CD4-positive, alpha-beta T cell (primary cell): Measurements from ENCODE around the gene QSER1. TPM values are rescaled to one million over a fixed set of nuclear protein-coding genes. Genes with fewer than 3 reads are reported as not detected.

Source experiments
- ATAC-seq: fragments of 200-7000 bp; cut with Tn5 transposase; one replicate; pipeline ENCODE4 v1.10.0; 2022; ENCODE audit warnings: mild to moderate bottlenecking; ENCODE audit not compliant: poor library complexity
- CTCF ChIA-PET: fragments of 350-600 bp; sonication (Branson Sonifier 250); formaldehyde crosslinking; loops from one replicate; lab custom pipeline; 2021; ENCODE audit warnings: antibody characterized with exemption, inconsistent platforms; lab: Charles Lee
- POLR2A ChIA-PET: fragments of 350-600 bp; sonication (Branson Sonifier 250); formaldehyde crosslinking; loops from one replicate; lab custom pipeline; 2021; ENCODE audit warnings: antibody characterized with exemption, inconsistent platforms; lab: Charles Lee
- DNase-seq, 14 experiments: peaks; one replicate each; pipeline ENCODE4 v3.0.0-alpha.2; 2013 to 2020; ENCODE audit warnings: mixed read lengths in 2 of 14
- H3K27ac ChIP-seq, 2 donors: one replicate each; pipeline versions ENCODE4 v1.5.1 to v1.7.0; 2013; ENCODE audit warnings: low read length in 2 of 2, low read depth in 1 of 2, mild to moderate bottlenecking in 1 of 2
- H3K27me3 ChIP-seq, 2 experiments: 1 replicate in 1 of 2; 2 replicates in 1 of 2; pipeline versions ENCODE4 v1.6.1 to v1.7.0; 2013; ENCODE audit warnings: low read length in 2 of 2, control low read depth in 1 of 2, mild to moderate bottlenecking in 1 of 2, moderate library complexity in 1 of 2; ENCODE audit not compliant: insufficient read depth in 2 of 2, control insufficient read depth in 1 of 2
- H3K36me3 ChIP-seq: one replicate; pipeline ENCODE4 v1.6.1; 2013; ENCODE audit warnings: low read length, control low read depth; ENCODE audit not compliant: insufficient read depth
- H3K4me1 ChIP-seq: one replicate; pipeline ENCODE4 v1.6.1; 2013; ENCODE audit warnings: low read length, control low read depth; ENCODE audit not compliant: insufficient read depth
- H3K4me3 ChIP-seq: one replicate; pipeline ENCODE4 v1.5.1; 2013; ENCODE audit warnings: mild to moderate bottlenecking, low read length, moderate library complexity
- H3K9me3 ChIP-seq, 2 experiments: 1 replicate in 1 of 2; 2 replicates in 1 of 2; pipeline versions ENCODE4 v1.6.1 to v1.7.0; 2013; ENCODE audit warnings: low read length in 2 of 2, mild to moderate bottlenecking in 2 of 2, control low read depth in 1 of 2, moderate library complexity in 1 of 2; ENCODE audit not compliant: control insufficient read depth in 1 of 2, insufficient read depth in 1 of 2
- H3K27ac Mint-ChIP-seq: one replicate; pipeline ENCODE4 v1.8.0; 2020; ENCODE audit warnings: mixed read lengths
- H3K27me3 Mint-ChIP-seq: one replicate; pipeline ENCODE4 v1.8.0; 2021; ENCODE audit warnings: mixed read lengths
- H3K36me3 Mint-ChIP-seq: one replicate; pipeline ENCODE4 v1.8.0; 2021; ENCODE audit warnings: low read depth, mixed read lengths
- H3K4me1 Mint-ChIP-seq: one replicate; pipeline ENCODE4 v1.8.0; 2021; ENCODE audit warnings: low read depth, mixed read lengths
- H3K4me3 Mint-ChIP-seq: one replicate; pipeline ENCODE4 v1.8.0; 2020; ENCODE audit warnings: mild to moderate bottlenecking, mixed read lengths
- H3K9me3 Mint-ChIP-seq: one replicate; pipeline ENCODE4 v1.8.0; 2020; ENCODE audit warnings: mixed read lengths
- CTCF ChIP-seq: fragments of 200-600 bp; IDR thresholded peaks from one replicate; pipeline ENCODE4 v1.8.0; 2022; ENCODE audit warnings: antibody characterized with exemption, mild to moderate bottlenecking
- intact Hi-C, 2 experiments: fragments of 100-400 bp; cut with DNase I in 1 of 2; cut with micrococcal nuclease in 1 of 2; formaldehyde crosslinking; loops; one replicate each; pipeline versions ENCODE4 v1.15.1 to v1.9.0; 2023 to 2025; cut with DNase I, micrococcal nuclease
- total RNA-seq, 174 experiments: library from RNA in 2 of 174; stranded (reverse) in 2 of 174; gene quantifications; one replicate each; pipeline ENCODE4 v1.2.3 and lab custom pipeline; 2021 to 2026

QSER1 gene
- total RNA-seq, 2 experiments from 2014 or later = 9.0 to 10.1 TPM

- ATAC-seq = no peak
- TF ChIP-seq CTCF = no peak
- H3K36me3 Mint-ChIP-seq = peaks cover 18% of the 10 kb centered on the region
- Histone ChIP-seq H3K9me3 (peaks cover 0 to 5% of the 10 kb centered on the region in 2 experiments), H3K4me1 (no peaks in the 10 kb centered on the region), H3K27me3 (no peaks in the 10 kb centered on the region), H3K36me3 (no peaks in the 10 kb centered on the region), H3K4me3 (no peak overlapping the region), H3K27ac (no peak overlapping the region)
- intact Hi-C loops = no loop called here
- CTCF ChIA-PET = interaction anchor here (1.1 kb wide), 1 partner anchor 8 kb away, joined by 3 read pairs; no protein-coding TSS in a partner anchor
- no peaks in the 10 kb centered on the region for H3K27me3 Mint-ChIP-seq
- DNase-seq = no peak
- H3K9me3 Mint-ChIP-seq = no peaks in the 10 kb centered on the region
- no peak overlapping the region for H3K4me3 Mint-ChIP-seq
- no peak overlapping the region for H3K27ac Mint-ChIP-seq
- POLR2A ChIA-PET = no interaction called here
- H3K4me1 Mint-ChIP-seq = no peaks in the 10 kb centered on the region
Observed at GRCh38 chr11:32947978-32948377, 55.4 kb downstream of the QSER1 start.

- DNase-seq = no peak
- H3K4me3 ChIP-seq = no peak overlapping the region
- H3K9me3 ChIP-seq = peaks cover 0 to 5% of the 10 kb centered on the region in 2 experiments
- Mint-ChIP-seq H3K4me1 (no peaks in the 10 kb centered on the region), H3K4me3 (no peak overlapping the region), H3K36me3 (peaks cover 25% of the 10 kb centered on the region), H3K27me3 (no peaks in the 10 kb centered on the region), H3K27ac (no peak overlapping the region), H3K9me3 (no peaks in the 10 kb centered on the region)
- POLR2A ChIA-PET = no interaction called here
- H3K27ac ChIP-seq = no peak overlapping the region
- no peaks in the 10 kb centered on the region for H3K4me1 ChIP-seq
- ATAC-seq = no peak
- no peak for TF ChIP-seq CTCF
- CTCF ChIA-PET = interaction anchor here (0.7 to 1.0 kb wide), 2 partner anchors 116 to 144 kb away, joined by 3 read pairs; no protein-coding TSS in a partner anchor
- intact Hi-C loops = no loop called here
- no peaks in the 10 kb centered on the region for H3K27me3 ChIP-seq
- H3K36me3 ChIP-seq = no peaks in the 10 kb centered on the region
Observed at GRCh38 chr11:32949739-32950138, 57.1 kb downstream of the QSER1 start.

- DNase-seq = no peak
- Mint-ChIP-seq H3K4me3 (no peak overlapping the region), H3K27ac (no peak overlapping the region), H3K36me3 (peaks cover 36% of the 10 kb centered on the region), H3K27me3 (no peaks in the 10 kb centered on the region), H3K9me3 (no peaks in the 10 kb centered on the region), H3K4me1 (no peaks in the 10 kb centered on the region)
- no peak for ATAC-seq
- H3K4me3 ChIP-seq = no peak overlapping the region
- H3K27me3 ChIP-seq = no peaks in the 10 kb centered on the region
- TF ChIP-seq CTCF = no peak
- ChIA-PET CTCF (interaction anchor here (0.7 kb wide), 1 partner anchor 285 kb away, joined by 3 read pairs; no protein-coding TSS in a partner anchor), POLR2A (no interaction called here)
- peaks cover 0 to 5% of the 10 kb centered on the region in 2 experiments for H3K9me3 ChIP-seq
- intact Hi-C loops = no loop called here
- H3K4me1 ChIP-seq = no peaks in the 10 kb centered on the region
- no peak overlapping the region for H3K27ac ChIP-seq
- H3K36me3 ChIP-seq = peaks cover 7% of the 10 kb centered on the region
Observed at GRCh38 chr11:32952421-32952820, 59.8 kb downstream of the QSER1 start.
